Activated CD4-positive, alpha-beta memory T cell treated with anti-CD3 and anti-CD28 coated beads for 36 hours (primary cell): Measurements from ENCODE around the gene ITPA. TPM values are rescaled to one million over a fixed set of nuclear protein-coding genes. Genes with fewer than 3 reads are reported as not detected.
"Not testable (repeated sequence)": the region's sequence is repeated elsewhere in the genome, so short reads cannot be mapped to it uniquely, and the experiment has no call there.

Experiments
- CTCF ChIA-PET: fragments of 350-600 bp; sonication (Branson Sonifier 250); formaldehyde crosslinking; loops from one replicate; lab custom pipeline; 2021; ENCODE audit warnings: antibody characterized with exemption, inconsistent platforms; lab: Charles Lee
- POLR2A ChIA-PET: fragments of 350-600 bp; sonication (Branson Sonifier 250); formaldehyde crosslinking; loops from one replicate; lab custom pipeline; 2021; ENCODE audit warnings: antibody characterized with exemption; lab: Charles Lee
- DNase-seq: peaks from one replicate; pipeline ENCODE4 v3.0.0-alpha.2; 2020
- H3K27ac Mint-ChIP-seq: one replicate; pipeline ENCODE4 v1.8.0; 2021; ENCODE audit warnings: mixed read lengths
- H3K27me3 Mint-ChIP-seq: one replicate; pipeline ENCODE4 v1.8.0; 2021; ENCODE audit warnings: mixed read lengths
- H3K36me3 Mint-ChIP-seq: one replicate; pipeline ENCODE4 v1.8.0; 2021; ENCODE audit warnings: mixed read lengths
- H3K4me1 Mint-ChIP-seq: one replicate; pipeline ENCODE4 v1.8.0; 2021; ENCODE audit warnings: low read depth, mixed read lengths
- H3K4me3 Mint-ChIP-seq: one replicate; pipeline ENCODE4 v1.8.0; 2021; ENCODE audit warnings: mild to moderate bottlenecking, mixed read lengths
- H3K9me3 Mint-ChIP-seq: one replicate; pipeline ENCODE4 v1.8.0; 2021; ENCODE audit warnings: mixed read lengths
- intact Hi-C: fragments of 100-400 bp; cut with micrococcal nuclease; formaldehyde crosslinking; loops from one replicate; pipeline ENCODE4 v1.15.1; 2023
- total RNA-seq, 2 experiments: library from RNA; stranded (reverse); gene quantifications; one replicate each; pipeline ENCODE4 v1.2.3, GENCODE V29; 2021

Gene ITPA
- total RNA-seq, 2 experiments from 2014 or later, result 54.0 to 56.2 TPM

DNA sequence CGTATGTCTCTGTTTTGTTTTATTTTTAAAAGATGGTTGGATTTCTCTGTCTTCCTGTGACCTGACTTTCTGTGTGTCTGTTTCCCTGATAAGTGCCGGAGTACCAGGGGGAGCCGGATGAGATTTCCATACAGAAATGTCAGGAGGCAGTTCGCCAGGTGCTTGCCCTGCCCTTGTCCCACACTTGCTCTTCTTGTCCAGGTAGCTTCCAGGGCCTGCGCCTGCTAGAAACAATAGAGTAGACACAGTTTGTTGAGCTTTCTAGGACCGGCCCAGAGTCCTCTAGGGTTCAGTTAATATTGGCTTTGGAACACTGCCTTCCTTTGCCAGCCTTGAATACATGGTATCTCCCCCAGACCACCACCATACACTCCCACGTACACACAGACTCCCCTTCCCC lies 3.9 kb downstream of the ITPA start:
- DNase-seq, result no peak
- CTCF ChIA-PET, result no interaction called here
- no peaks in the 10 kb centered on the region for H3K27me3 Mint-ChIP-seq
- POLR2A ChIA-PET, result no interaction called here
- peaks cover 18% of the 10 kb centered on the region for H3K4me1 Mint-ChIP-seq
- intact Hi-C loops, result no loop called here
- no peak overlapping the region for H3K4me3 Mint-ChIP-seq
- H3K9me3 Mint-ChIP-seq, result no peaks in the 10 kb centered on the region
- no peak overlapping the region for H3K27ac Mint-ChIP-seq
- H3K36me3 Mint-ChIP-seq, result peaks cover 16% of the 10 kb centered on the region

DNA sequence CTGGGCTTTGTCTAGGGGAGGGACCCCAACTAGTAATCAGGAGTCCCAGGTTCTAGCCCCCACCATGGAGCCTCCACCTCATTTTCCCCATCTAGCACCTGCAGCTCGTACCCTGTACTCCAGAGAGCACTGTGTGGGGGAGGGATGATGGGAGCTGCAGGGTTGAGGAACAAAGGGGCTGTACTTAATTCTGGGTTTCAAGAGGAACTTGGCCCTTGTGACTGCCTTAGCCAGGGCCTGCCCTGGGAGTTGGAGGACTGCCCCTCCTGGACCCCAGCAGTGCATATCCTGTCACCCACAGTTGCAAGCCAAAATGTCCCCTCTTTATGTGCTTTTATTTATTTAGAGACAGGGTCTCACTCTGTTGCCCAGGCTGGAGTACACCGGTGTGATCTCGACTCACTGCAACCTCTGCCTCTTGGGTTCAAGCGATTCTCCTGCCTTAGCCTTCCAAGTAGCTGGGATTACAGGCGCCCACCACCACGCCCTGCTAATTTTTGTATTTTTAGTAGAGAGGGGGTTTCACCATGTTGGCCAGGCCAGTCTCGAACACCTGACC lies 6.1 kb downstream of the ITPA start:
- ChIA-PET POLR2A (interaction anchor here (0.6 kb wide), 1 partner anchor 113 kb away, joined by 4 read pairs; no protein-coding TSS in a partner anchor), CTCF (interaction anchor here (0.7 kb wide), 1 partner anchor 151 kb away, joined by 3 read pairs; no protein-coding TSS in a partner anchor)
- intact Hi-C loops, H3K27me3 Mint-ChIP-seq, H3K4me3 Mint-ChIP-seq, DNase-seq, H3K27ac Mint-ChIP-seq, H3K4me1 Mint-ChIP-seq, H3K9me3 Mint-ChIP-seq: not testable (repeated sequence)
- peaks cover 19% of the 10 kb centered on the region for H3K36me3 Mint-ChIP-seq

DNA sequence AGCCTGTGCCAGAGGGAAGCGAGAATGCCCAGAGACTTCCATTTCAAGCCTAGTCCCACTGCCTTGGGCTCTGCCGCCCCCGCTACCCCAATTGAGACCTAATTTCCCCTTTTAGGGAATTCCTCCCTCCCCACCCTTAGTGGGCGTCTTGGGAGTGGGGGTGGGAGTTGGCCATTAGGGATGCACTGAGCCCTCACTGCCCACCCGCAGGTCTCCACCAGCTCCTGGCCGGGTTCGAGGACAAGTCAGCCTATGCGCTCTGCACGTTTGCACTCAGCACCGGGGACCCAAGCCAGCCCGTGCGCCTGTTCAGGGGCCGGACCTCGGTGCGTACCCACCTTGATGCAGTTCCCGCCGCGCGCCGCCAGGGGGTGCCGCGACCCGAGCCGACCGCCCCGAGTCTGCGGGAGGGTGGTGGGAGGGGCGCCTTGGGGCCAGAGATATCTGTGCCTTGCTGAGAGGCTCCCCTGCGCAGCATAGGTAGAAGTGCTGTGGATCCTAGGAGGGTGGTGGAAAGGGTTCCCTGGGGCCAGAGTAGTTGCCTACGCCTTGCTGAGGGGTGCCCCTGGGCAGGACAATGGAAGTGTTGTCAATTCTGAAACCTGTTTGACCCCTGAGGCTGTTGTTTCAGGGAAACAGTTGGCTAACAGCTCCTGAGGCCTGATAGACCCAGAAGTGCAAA lies 9.2 kb downstream of the ITPA start:
- ChIA-PET CTCF (interaction anchor here (0.6 to 2.6 kb wide), 16 partner anchors 9 to 103 kb away, joined by 3 to 34 read pairs (median 4); partner anchors contain the start of gene ITPA), POLR2A (no interaction called here)
- intact Hi-C loops, result loop anchor here (1.0 to 2.0 kb wide), 2 partner anchors 58 to 98 kb away; no protein-coding TSS in a partner anchor
- Mint-ChIP-seq H3K4me1 (peaks cover 8% of the 10 kb centered on the region), H3K27ac (no peak overlapping the region), H3K27me3 (no peaks in the 10 kb centered on the region), H3K9me3 (no peaks in the 10 kb centered on the region), H3K4me3 (no peak overlapping the region), H3K36me3 (peaks cover 19% of the 10 kb centered on the region)
- peak; percentile 83 for DNase-seq

DNA sequence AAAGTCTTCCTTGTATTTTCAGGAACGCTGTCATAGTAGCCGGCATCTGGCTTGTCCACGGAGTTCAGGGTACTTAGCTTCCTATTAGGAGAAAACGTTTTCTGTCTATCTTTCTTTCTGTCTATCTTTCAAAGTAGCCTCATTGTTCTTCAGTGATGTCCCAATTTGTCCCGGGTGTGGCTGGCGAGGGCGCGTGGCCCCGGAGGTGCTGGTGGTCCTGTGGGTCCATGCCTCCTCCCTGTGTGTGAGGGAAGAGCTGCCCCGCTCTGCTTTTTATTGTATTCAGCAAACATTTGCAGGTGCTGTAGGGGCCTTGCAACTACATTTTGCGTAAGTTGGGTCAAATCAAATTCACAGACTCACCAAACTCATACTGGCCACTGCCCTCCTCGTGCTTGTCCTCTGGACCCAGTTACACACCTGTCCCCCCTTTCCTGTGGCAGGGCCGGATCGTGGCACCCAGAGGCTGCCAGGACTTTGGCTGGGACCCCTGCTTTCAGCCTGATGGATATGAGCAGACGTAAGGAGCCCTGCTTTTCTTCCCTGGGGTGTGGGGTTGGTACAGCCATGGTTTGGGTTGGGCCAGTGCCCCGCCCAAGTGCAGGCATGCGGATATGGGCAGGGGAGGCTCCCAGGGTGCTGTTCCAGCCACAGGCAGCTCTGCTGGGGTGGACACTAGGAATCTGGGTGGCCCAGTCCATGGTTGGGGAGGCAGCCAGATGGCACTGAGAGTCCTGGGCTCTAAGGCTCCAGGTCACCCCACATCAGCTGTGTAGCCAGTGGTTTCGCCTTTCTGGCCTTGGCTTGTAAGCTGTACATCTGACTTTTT lies 12.3 kb downstream of the ITPA start:
- CTCF ChIA-PET, result interaction anchor here (1.0 kb wide), 1 partner anchor 95 kb away, joined by 4 read pairs; no protein-coding TSS in a partner anchor
- intact Hi-C loops, result no loop called here
- Mint-ChIP-seq H3K4me3 (no peak overlapping the region), H3K27me3 (no peaks in the 10 kb centered on the region), H3K27ac (no peak overlapping the region), H3K4me1 (peaks cover 8% of the 10 kb centered on the region), H3K9me3 (no peaks in the 10 kb centered on the region), H3K36me3 (peaks cover 14% of the 10 kb centered on the region)
- no peak for DNase-seq
- POLR2A ChIA-PET, result no interaction called here

GRCh38 chr20:3222635-3223600 lies 13.6 kb downstream of the ITPA start:
- peaks cover 17% of the 10 kb centered on the region for H3K36me3 Mint-ChIP-seq
- ChIA-PET POLR2A (no interaction called here), CTCF (interaction anchor here (0.7 to 1.2 kb wide), 4 partner anchors 26 to 488 kb away, joined by 3 to 4 read pairs (median 4); no protein-coding TSS in a partner anchor)
- no peak overlapping the region for H3K4me3 Mint-ChIP-seq
- intact Hi-C loops, result no loop called here
- no peaks in the 10 kb centered on the region for H3K9me3 Mint-ChIP-seq
- DNase-seq, result peak; percentile 19
- H3K4me1 Mint-ChIP-seq, result peaks cover 8% of the 10 kb centered on the region
- H3K27ac Mint-ChIP-seq, result no peak overlapping the region
- no peaks in the 10 kb centered on the region for H3K27me3 Mint-ChIP-seq

GRCh38 chr20:3223651-3223993 lies 14.3 kb downstream of the ITPA start:
- no peaks in the 10 kb centered on the region for H3K27me3 Mint-ChIP-seq
- H3K27ac Mint-ChIP-seq, result no peak overlapping the region
- ChIA-PET CTCF (interaction anchor here (0.7 to 1.2 kb wide), 3 partner anchors 26 to 487 kb away, joined by 3 to 4 read pairs (median 3); no protein-coding TSS in a partner anchor), POLR2A (no interaction called here)
- no peaks in the 10 kb centered on the region for H3K9me3 Mint-ChIP-seq
- no peak overlapping the region for H3K4me3 Mint-ChIP-seq
- no peak for DNase-seq
- intact Hi-C loops, result no loop called here
- peaks cover 17% of the 10 kb centered on the region for H3K36me3 Mint-ChIP-seq
- H3K4me1 Mint-ChIP-seq, result peaks cover 7% of the 10 kb centered on the region

DNA sequence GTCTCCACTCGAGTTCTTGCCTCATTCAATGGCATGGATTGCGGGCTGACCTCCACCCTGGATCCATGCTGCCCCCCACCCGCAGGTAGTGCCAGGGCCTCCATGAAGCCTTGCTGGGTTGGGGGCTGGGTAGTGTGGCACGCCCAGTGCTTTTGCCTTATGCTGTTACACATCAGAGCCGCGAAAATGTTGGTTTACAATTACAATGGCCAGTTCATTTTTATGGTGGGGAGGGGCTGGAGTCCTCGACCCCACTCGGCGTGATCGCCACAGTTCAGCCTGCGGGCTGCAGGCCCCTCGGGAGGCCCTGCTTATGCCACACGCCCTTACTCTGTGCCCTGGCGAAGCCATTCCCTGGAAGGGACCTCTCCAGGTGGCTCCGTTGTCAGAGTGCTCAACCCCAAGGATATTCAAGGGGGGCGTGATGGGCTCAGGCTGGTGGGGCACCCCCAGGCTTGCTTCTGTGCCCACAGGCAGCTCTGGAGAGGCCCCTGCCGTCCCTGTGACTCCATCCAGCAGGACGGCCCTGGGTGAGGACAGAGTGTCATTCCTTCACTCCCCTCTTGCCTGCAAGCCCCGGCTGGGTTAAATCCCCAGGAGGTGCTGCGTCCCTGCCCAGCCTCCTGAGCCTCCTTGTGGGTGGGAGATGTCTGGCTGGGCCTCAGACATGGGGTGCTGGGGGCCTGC lies 14.8 kb downstream of the ITPA start:
- DNase-seq, result no peak
- Mint-ChIP-seq H3K27me3 (no peaks in the 10 kb centered on the region), H3K27ac (no peak overlapping the region), H3K9me3 (no peaks in the 10 kb centered on the region), H3K36me3 (peaks cover 17% of the 10 kb centered on the region), H3K4me1 (peaks cover 7% of the 10 kb centered on the region), H3K4me3 (no peak overlapping the region)
- ChIA-PET CTCF (interaction anchor here (1.1 to 1.2 kb wide), 2 partner anchors 25 to 487 kb away, joined by 3 to 4 read pairs; no protein-coding TSS in a partner anchor), POLR2A (no interaction called here)
- intact Hi-C loops, result no loop called here

DNA sequence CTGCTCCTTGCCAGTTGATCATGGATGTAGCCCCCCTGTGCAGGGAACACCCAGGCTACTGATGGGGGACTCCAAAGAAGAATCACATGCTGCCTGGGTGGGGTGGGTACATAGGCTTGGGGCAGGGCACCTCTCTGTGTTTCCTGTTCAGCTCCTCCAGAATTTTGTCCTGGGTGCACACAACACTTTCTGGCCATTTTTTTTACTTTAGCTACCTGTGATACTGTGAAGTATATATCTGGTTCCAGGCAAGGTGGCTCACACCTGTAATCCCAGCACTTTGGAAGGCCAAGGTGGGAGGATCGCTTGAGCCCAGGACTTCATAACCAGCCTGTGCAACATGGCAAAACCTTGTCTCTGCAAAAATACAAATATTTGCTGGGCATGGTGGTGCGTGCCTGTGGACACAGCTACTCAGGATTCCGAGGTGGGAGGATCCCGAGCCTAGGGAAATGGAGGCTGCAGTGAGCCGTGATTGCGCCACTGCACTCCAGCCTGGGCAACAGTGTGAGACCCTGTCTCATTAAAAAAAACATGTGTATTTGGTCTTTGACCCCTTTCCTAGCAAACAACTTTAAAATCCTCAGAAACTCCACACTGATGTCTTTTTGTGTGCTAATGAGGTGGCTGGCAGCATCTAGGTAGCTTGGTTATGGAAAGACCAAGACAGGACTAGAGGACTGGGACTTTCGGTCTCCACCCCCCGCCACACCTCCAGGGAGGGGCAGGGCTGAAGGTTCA lies 15.6 kb downstream of the ITPA start:
- Mint-ChIP-seq H3K4me1 (peaks cover 7% of the 10 kb centered on the region), H3K27ac (no peak overlapping the region), H3K36me3 (peaks cover 16% of the 10 kb centered on the region), H3K4me3 (no peak overlapping the region), H3K9me3 (no peaks in the 10 kb centered on the region), H3K27me3 (no peaks in the 10 kb centered on the region)
- no peak for DNase-seq
- CTCF ChIA-PET, result no interaction called here
- intact Hi-C loops, result no loop called here
- POLR2A ChIA-PET, result no interaction called here

DNA sequence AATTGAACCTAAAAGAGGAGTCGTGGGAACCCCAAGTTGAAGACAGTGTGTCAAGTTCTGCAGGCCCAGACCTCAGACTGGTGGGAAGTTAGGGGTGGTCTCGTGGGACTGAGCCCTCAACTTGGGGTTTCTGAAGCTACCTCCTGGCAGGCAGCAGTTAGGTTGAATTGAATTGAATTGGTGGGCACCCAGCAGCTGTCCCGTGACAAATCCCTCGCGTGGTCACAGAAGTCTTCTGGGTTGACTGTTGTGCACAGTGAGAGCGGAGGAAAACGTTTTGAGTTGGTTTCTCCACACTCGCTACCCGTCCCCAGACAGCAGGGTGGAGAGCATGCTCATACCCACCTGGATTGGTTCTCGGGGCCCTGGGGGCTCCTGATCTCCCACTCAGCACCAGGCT lies 16.8 kb downstream of the ITPA start:
- ChIA-PET POLR2A (no interaction called here), CTCF (no interaction called here)
- Mint-ChIP-seq H3K9me3 (no peaks in the 10 kb centered on the region), H3K27ac (no peak overlapping the region), H3K4me1 (peaks cover 7% of the 10 kb centered on the region), H3K4me3 (no peak overlapping the region), H3K36me3 (peaks cover 8% of the 10 kb centered on the region), H3K27me3 (no peaks in the 10 kb centered on the region)
- intact Hi-C loops, result no loop called here
- no peak for DNase-seq

GRCh38 chr20:3226864-3227263 lies 17.6 kb downstream of the ITPA start:
- no peaks in the 10 kb centered on the region for H3K27me3 Mint-ChIP-seq
- DNase-seq, result no peak
- intact Hi-C loops, result no loop called here
- POLR2A ChIA-PET, result no interaction called here
- CTCF ChIA-PET, result interaction anchor here (1.9 kb wide), 1 partner anchor 9 kb away, joined by 8 read pairs; no protein-coding TSS in a partner anchor
- H3K4me3 Mint-ChIP-seq, result no peak overlapping the region
- H3K27ac Mint-ChIP-seq, result no peak overlapping the region
- H3K9me3 Mint-ChIP-seq, result no peaks in the 10 kb centered on the region
- H3K4me1 Mint-ChIP-seq, result peaks cover 7% of the 10 kb centered on the region
- peaks cover 4% of the 10 kb centered on the region for H3K36me3 Mint-ChIP-seq
